SH-SY5Y (cell line): ENCODE measurements around the gene IL20RA.

Source experiments
- GATA2 ChIP-seq: IDR thresholded peaks from 2 replicates; pipeline ENCODE4 v1.6.1; 2011; ENCODE audit warnings: mild to moderate bottlenecking, low read depth, low read length
- GATA3 ChIP-seq: IDR thresholded peaks from 2 replicates; pipeline ENCODE4 v1.6.1; 2011; ENCODE audit warnings: low read depth, mild to moderate bottlenecking, low read length, moderate library complexity

Gene IL20RA

DNA sequence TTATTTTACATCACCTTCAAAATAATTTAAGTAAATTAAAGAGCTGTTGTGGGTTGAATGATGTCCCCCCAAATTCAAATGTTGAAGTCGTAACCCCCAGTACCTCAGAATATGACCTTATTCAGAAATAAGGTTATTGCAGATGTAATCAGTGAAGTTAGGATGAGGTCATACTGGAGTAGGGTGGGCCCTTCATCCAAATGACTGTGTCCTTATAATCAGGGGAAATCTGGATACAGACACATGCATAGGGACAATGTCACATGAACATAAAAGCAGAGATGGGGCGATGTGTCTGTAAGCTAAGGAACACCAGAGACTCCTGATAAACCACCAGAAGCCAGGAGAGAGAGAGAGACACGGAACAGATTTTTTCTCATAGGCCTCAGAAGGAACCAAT is 13.3 kb upstream of the IL20RA start:
- TF ChIP-seq GATA2 (no peak), GATA3 (no peak)

DNA sequence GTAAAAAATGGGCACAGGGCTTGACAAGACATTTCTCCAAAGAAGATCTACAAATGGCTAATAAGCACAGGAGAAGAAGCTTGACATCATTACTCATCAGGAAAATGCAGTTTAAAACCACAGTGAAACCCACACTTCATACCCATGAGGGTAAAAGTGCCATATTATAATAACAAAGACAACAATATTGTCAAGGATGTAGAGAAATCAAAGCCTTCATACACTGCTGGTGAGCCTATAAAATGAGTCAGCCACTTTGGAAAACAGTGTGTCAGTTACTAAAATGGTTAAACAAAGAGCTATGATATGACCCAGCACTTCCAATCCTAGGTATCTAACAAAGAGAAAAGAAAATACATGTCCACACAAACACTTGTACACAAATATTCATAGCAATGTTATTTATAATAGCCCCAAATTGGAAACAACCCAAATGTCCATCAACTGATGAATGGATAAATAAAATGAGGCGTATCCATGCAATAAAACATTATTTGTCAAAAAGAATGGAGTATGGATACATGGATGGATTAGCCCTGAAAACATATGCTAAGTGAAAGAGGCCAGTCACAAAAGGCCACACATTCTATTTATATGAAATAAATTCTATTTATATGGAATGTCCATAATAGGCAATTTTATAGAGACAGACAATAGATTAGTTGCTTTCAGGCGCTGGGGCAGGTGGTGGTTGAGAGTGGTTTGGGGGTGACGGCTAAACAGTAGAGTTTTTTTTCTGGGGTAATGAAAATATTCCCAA is 11.5 kb upstream of the IL20RA start:
- TF ChIP-seq GATA2 (no peak), GATA3 (no peak)

DNA sequence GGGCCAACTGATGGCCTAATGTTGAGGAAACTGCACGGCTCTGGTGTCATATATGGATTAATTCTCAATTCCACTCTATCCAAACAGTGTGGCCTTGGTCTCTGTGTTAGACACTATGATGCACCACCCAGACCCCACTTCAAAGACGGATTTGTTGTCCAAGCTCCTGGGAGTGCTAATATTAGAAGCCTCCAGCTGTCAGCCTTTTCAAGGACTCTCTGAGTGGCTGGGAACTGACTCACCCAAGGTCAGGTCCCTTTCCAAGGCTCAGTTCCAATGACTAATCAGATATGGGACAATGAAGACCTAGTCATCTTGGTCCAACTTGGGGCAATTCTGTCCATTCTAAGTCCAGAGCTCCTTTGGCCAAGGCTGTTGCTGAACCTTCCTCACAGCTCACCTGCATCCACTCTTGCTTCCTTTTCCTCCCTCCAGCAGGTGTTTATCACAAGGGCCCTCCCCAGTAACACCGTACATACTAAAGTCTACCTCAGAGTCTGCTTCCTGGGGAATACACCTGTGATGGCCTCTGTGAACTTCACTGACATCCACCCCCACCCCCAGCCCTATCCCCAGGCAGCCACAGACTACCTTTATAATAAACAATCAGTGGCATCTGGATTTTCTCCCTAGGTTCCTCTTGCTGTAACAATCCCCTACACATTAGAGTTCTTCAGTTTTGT is 7.2 kb upstream of the IL20RA start:
- TF ChIP-seq GATA2, result no peak
- no peak for TF ChIP-seq GATA3

GRCh38 chr6:137049095-137049494 is 4.3 kb upstream of the IL20RA start:
- TF ChIP-seq GATA2 (no peak), GATA3 (no peak)

- TF ChIP-seq GATA2, result no peak
- TF ChIP-seq GATA3, result no peak
Observed at GRCh38 chr6:137046871-137047412, 2.2 kb upstream of the IL20RA start.

DNA sequence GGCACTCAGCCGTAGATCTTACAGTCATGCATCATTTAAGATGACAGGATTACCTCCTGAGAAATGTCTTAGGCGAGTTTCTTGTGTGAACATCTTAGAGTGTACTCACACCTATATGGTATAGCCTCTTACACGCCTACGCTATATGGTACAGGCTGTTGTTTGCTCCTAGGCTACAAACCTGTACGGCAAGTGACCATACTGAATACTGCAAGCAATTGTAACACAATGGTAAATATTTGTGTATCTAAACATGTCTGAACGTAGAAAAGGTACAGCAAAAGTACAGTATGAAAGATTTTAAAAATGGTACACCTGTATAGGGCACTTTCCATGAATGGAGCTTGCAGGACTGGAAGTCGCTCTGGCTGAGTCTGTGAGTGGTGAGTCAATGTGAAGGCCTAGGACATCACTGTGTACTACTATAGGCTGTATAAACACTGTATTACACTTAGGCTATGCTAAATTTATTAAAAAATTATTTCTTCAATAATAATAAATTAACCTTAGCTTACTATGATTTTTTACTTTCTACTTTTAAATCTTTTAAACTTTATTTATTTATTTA is 541 bp upstream of the IL20RA start:
- no peak for TF ChIP-seq GATA2
- no peak for TF ChIP-seq GATA3

GRCh38 chr6:137043710-137044365 is 927 bp downstream of the IL20RA start:
- TF ChIP-seq GATA3 (no peak), GATA2 (no peak)

DNA sequence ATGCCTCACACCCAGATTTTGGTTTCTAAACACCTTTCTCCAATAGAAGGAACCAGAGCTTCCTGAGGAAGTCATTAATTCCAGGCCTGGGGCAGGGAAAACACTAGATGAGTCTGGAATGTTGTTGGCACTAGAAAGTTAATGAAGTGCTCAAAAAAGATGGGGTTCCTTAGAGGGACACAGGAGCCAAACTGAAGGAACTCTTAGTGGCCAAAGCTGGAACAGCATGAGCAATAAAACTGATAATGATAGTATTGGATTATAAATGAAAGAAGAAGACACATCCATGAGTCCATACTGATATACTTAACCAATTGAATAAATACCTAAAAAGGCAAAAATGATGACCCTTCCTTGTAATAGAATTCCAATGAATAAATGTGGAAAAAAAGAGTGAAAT is 4.4 kb downstream of the IL20RA start:
- TF ChIP-seq GATA3 (no peak), GATA2 (no peak)

DNA sequence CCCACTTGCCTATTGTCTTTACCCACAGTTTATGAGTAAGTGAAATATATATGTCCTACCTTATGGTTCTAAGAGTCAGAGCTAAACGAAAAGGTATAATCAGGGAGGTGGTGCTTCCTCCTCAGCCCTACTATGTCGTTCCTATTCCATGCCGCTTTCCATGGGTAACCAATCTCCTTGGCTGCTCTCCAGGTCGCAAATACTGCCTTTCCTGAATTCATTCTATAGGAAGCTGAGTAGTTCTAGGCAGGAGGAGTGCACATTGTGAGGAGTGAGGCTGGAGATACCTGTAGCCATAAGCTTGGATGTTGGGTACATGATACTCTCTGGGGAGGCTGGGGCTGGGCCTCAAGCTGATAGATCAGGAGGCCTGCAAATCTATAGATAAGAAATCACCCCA is 5.8 kb downstream of the IL20RA start:
- TF ChIP-seq GATA3 (no peak), GATA2 (no peak)

DNA sequence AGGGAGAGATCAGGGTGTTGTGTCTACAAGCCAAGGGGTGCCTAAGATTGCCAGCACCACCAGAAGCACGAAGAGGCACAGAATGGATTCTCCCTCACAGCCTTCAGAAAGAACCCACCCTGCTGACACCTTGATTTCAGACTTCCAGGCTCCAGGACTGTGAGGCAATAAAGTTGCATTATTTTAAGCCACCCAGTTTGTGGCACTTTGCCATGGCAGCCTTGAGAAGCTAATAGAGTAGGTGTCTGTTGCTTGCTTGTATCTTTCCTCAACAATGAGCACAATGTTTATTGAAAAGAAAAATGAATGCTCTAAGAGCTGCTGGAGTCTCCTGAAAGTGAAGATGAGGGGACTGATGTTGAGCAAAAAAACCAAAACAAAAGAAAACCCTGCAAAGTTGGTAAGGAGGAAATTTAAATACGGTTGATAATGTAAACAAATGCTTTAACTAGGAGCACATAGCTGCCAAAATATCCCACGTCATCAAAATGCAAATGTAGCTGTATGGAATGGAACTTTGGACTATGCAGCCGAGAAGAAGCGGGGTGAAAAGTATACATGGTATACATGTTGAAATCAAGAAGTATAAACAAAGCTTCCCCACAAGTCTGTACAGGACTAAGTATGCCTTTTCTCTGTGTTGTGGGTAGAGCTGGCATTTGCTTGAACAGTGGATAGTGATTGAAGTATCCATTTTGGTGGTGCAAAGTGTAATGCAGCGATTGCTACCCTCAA is 8.0 kb downstream of the IL20RA start:
- TF ChIP-seq GATA3, result no peak
- TF ChIP-seq GATA2, result no peak

GRCh38 chr6:137033828-137034227 is 10.9 kb downstream of the IL20RA start:
- TF ChIP-seq GATA3, result no peak
- TF ChIP-seq GATA2, result no peak

- TF ChIP-seq GATA2 (no peak), GATA3 (no peak)
Observed at GRCh38 chr6:137031122-137031521, 13.6 kb downstream of the IL20RA start.

DNA sequence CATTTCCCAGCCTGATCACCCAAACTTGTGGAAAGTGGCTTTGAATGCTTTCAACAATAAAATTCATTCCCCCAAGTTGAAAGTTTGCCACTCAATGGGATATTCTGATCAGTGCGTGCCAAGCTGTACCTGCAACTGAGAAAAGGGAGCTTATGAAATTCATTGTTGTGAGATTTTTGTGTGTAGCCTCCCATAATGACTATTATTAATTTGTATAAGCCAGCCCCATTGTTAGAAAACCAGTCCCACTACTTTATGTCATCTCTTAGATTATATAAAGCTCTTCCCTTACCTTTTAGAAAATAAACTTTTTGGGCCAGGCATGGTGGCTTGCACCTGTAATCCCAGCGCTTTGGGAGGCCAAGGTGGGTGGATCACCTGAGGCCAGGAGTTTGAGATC is 15.9 kb downstream of the IL20RA start:
- TF ChIP-seq GATA3 (no peak), GATA2 (no peak)
